ENCODE data around the gene IFIT2.

IFIT2 gene

GRCh38 chr10:89351780-89352597 is 50.1 kb downstream of the IFIT2 start:
- Histone ChIP-seq H3K27ac (ENCODE audit: low read depth, low read length) (no peak overlapping the region), H3K9ac (ENCODE audit: low read length) (no peak overlapping the region), H3K36me3 (ENCODE audit: control insufficient read depth, insufficient read depth, low read length) (no peaks in the 10 kb centered on the region), H3K4me3 (ENCODE audit: low read depth, low read length) (no peak overlapping the region), H3K27me3 (ENCODE audit: control insufficient read depth, insufficient read depth, low read length) (no peaks in the 10 kb centered on the region), H3K9me3 (ENCODE audit: control insufficient read depth, insufficient read depth, low read depth, low read length) (peaks cover 2% of the 10 kb centered on the region), H3K4me1 (ENCODE audit: control insufficient read depth, insufficient read depth, low read length) (peaks cover 44% of the 10 kb centered on the region)

- Histone ChIP-seq H3K27ac (ENCODE audit: low read depth, low read length) (no peak overlapping the region), H3K4me1 (ENCODE audit: control insufficient read depth, insufficient read depth, low read length) (peaks cover 40% of the 10 kb centered on the region)
These were observed 51.0 kb downstream of the IFIT2 start for GRCh38 chr10:89352802-89353201.

GRCh38 chr10:89355394-89355931 is 53.6 kb downstream of the IFIT2 start:
- Histone ChIP-seq H3K4me1 (ENCODE audit: control insufficient read depth, insufficient read depth, low read length) (peaks cover 21% of the 10 kb centered on the region), H3K4me3 (ENCODE audit: low read depth, low read length) (no peak overlapping the region)

More at GRCh38 chr10:89352802-89353201, 51.0 kb downstream of the IFIT2 start:
- Histone ChIP-seq H3K36me3 (ENCODE audit: control insufficient read depth, insufficient read depth, low read length) (no peaks in the 10 kb centered on the region), H3K9me3 (ENCODE audit: control insufficient read depth, insufficient read depth, low read depth, low read length) (peaks cover 2% of the 10 kb centered on the region), H3K9ac (ENCODE audit: low read length) (no peak overlapping the region), H3K27me3 (ENCODE audit: control insufficient read depth, insufficient read depth, low read length) (no peaks in the 10 kb centered on the region), H3K4me3 (ENCODE audit: low read depth, low read length) (no peak overlapping the region)

GRCh38 chr10:89357096-89357495 is 55.2 kb downstream of the IFIT2 start:
- peaks cover 2% of the 10 kb centered on the region for H3K9me3 ChIP-seq (ENCODE audit: control insufficient read depth, insufficient read depth, low read depth, low read length)
- H3K9ac ChIP-seq (ENCODE audit: low read length): no peak overlapping the region
- H3K4me1 ChIP-seq (ENCODE audit: control insufficient read depth, insufficient read depth, low read length): peaks cover 8% of the 10 kb centered on the region
- no peak overlapping the region for H3K27ac ChIP-seq (ENCODE audit: low read depth, low read length)
- H3K36me3 ChIP-seq (ENCODE audit: control insufficient read depth, insufficient read depth, low read length): no peaks in the 10 kb centered on the region
- no peaks in the 10 kb centered on the region for H3K27me3 ChIP-seq (ENCODE audit: control insufficient read depth, insufficient read depth, low read length)
- H3K4me3 ChIP-seq (ENCODE audit: low read depth, low read length): no peak overlapping the region

More at GRCh38 chr10:89355394-89355931, 53.6 kb downstream of the IFIT2 start:
- Histone ChIP-seq H3K36me3 (ENCODE audit: control insufficient read depth, insufficient read depth, low read length) (no peaks in the 10 kb centered on the region), H3K9ac (ENCODE audit: low read length) (no peak overlapping the region), H3K27ac (ENCODE audit: low read depth, low read length) (no peak overlapping the region), H3K9me3 (ENCODE audit: control insufficient read depth, insufficient read depth, low read depth, low read length) (peaks cover 2% of the 10 kb centered on the region), H3K27me3 (ENCODE audit: control insufficient read depth, insufficient read depth, low read length) (no peaks in the 10 kb centered on the region)

- H3K4me1 ChIP-seq (ENCODE audit: control insufficient read depth, insufficient read depth, low read length): peaks cover 4% of the 10 kb centered on the region
- no peaks in the 10 kb centered on the region for H3K36me3 ChIP-seq (ENCODE audit: control insufficient read depth, insufficient read depth, low read length)
- no peaks in the 10 kb centered on the region for H3K27me3 ChIP-seq (ENCODE audit: control insufficient read depth, insufficient read depth, low read length)
- peaks cover 2% of the 10 kb centered on the region for H3K9me3 ChIP-seq (ENCODE audit: control insufficient read depth, insufficient read depth, low read depth, low read length)
- no peak overlapping the region for H3K9ac ChIP-seq (ENCODE audit: low read length)
- no peak overlapping the region for H3K27ac ChIP-seq (ENCODE audit: low read depth, low read length)
- no peak overlapping the region for H3K4me3 ChIP-seq (ENCODE audit: low read depth, low read length)
These were observed 56.1 kb downstream of the IFIT2 start for GRCh38 chr10:89357975-89358374.

All from HUES6 (cell line).